ENCODE results near the gene GFOD2.
A peak's percentile ranks its signal among the peaks of the same experiment; 100 is the strongest.

GFOD2 gene

GRCh38 chr16:67672739-67673662, 46.1 kb downstream of the GFOD2 start:
- Histone ChIP-seq H3K27ac (ENCODE audit: low read length) (peak overlapping the region; percentile 49), H3K27me3 (ENCODE audit: control insufficient read depth in 1 of 2, insufficient read depth in 2 of 2, low read length in 2 of 2) (no peaks in the 10 kb centered on the region), H3K4me1 (ENCODE audit: control insufficient read depth, insufficient read depth, low read length) (peaks cover 26% of the 10 kb centered on the region), H3K9ac (ENCODE audit: low read length in 2 of 2) (peak overlapping the region in 1 of 2 donors; percentile 36), H3K9me3 (ENCODE audit: control insufficient read depth in 2 of 2, low read length in 2 of 2) (no peaks in the 10 kb centered on the region), H3K4me3 (ENCODE audit: low read length in 2 of 2) (no peak overlapping the region), H3K36me3 (ENCODE audit: control insufficient read depth in 2 of 2, insufficient read depth in 2 of 2, low read length in 2 of 2) (peaks cover 0 to 3% of the 10 kb centered on the region in 2 donors)

GRCh38 chr16:67672306-67672705, 46.8 kb downstream of the GFOD2 start:
- H3K27ac ChIP-seq (ENCODE audit: low read length): no peak overlapping the region
- no peak overlapping the region for H3K9ac ChIP-seq (ENCODE audit: low read length in 2 of 2)
- peaks cover 33% of the 10 kb centered on the region for H3K4me1 ChIP-seq (ENCODE audit: control insufficient read depth, insufficient read depth, low read length)
- H3K9me3 ChIP-seq (ENCODE audit: control insufficient read depth in 2 of 2, low read length in 2 of 2): no peaks in the 10 kb centered on the region
- no peaks in the 10 kb centered on the region for H3K27me3 ChIP-seq (ENCODE audit: control insufficient read depth in 1 of 2, insufficient read depth in 2 of 2, low read length in 2 of 2)
- H3K36me3 ChIP-seq (ENCODE audit: control insufficient read depth in 2 of 2, insufficient read depth in 2 of 2, low read length in 2 of 2): peaks cover 0 to 3% of the 10 kb centered on the region in 2 donors
- no peak overlapping the region for H3K4me3 ChIP-seq (ENCODE audit: low read length in 2 of 2)

GRCh38 chr16:67669499-67670101, 49.5 kb downstream of the GFOD2 start:
- H3K9ac ChIP-seq (ENCODE audit: low read length in 2 of 2): no peak overlapping the region
- peaks cover 0 to under 1% of the 10 kb centered on the region in 2 donors for H3K36me3 ChIP-seq (ENCODE audit: control insufficient read depth in 2 of 2, insufficient read depth in 2 of 2, low read length in 2 of 2)
- no peak overlapping the region for H3K4me3 ChIP-seq (ENCODE audit: low read length in 2 of 2)
- H3K9me3 ChIP-seq (ENCODE audit: control insufficient read depth in 2 of 2, low read length in 2 of 2): no peaks in the 10 kb centered on the region
- H3K27me3 ChIP-seq (ENCODE audit: control insufficient read depth in 1 of 2, insufficient read depth in 2 of 2, low read length in 2 of 2): no peaks in the 10 kb centered on the region
- no peak overlapping the region for H3K27ac ChIP-seq (ENCODE audit: low read length)
- H3K4me1 ChIP-seq (ENCODE audit: control insufficient read depth, insufficient read depth, low read length): peaks cover 41% of the 10 kb centered on the region

- Histone ChIP-seq H3K27me3 (ENCODE audit: control insufficient read depth in 1 of 2, insufficient read depth in 2 of 2, low read length in 2 of 2) (no peaks in the 10 kb centered on the region), H3K9me3 (ENCODE audit: control insufficient read depth in 2 of 2, low read length in 2 of 2) (no peaks in the 10 kb centered on the region), H3K36me3 (ENCODE audit: control insufficient read depth in 2 of 2, insufficient read depth in 2 of 2, low read length in 2 of 2) (peaks cover 3 to 8% of the 10 kb centered on the region in 2 donors), H3K4me1 (ENCODE audit: control insufficient read depth, insufficient read depth, low read length) (peaks cover 35% of the 10 kb centered on the region), H3K9ac (ENCODE audit: low read length in 2 of 2) (no peak overlapping the region), H3K4me3 (ENCODE audit: low read length in 2 of 2) (no peak overlapping the region), H3K27ac (ENCODE audit: low read length) (peak overlapping the region; percentile 92)
Measured at GRCh38 chr16:67668495-67669157, 50.5 kb downstream of the GFOD2 start.

GRCh38 chr16:67667817-67668494, 51.2 kb downstream of the GFOD2 start:
- Histone ChIP-seq H3K4me1 (ENCODE audit: control insufficient read depth, insufficient read depth, low read length) (peaks cover 28% of the 10 kb centered on the region), H3K27ac (ENCODE audit: low read length) (peak overlapping the region; percentile 92), H3K36me3 (ENCODE audit: control insufficient read depth in 2 of 2, insufficient read depth in 2 of 2, low read length in 2 of 2) (peaks cover 3 to 12% of the 10 kb centered on the region in 2 donors), H3K9me3 (ENCODE audit: control insufficient read depth in 2 of 2, low read length in 2 of 2) (no peaks in the 10 kb centered on the region), H3K9ac (ENCODE audit: low read length in 2 of 2) (peak overlapping the region in 1 of 2 donors; percentile 51), H3K27me3 (ENCODE audit: control insufficient read depth in 1 of 2, insufficient read depth in 2 of 2, low read length in 2 of 2) (no peaks in the 10 kb centered on the region), H3K4me3 (ENCODE audit: low read length in 2 of 2) (peak overlapping the region; percentile 50 to 81)

GRCh38 chr16:67667453-67667816, 51.7 kb downstream of the GFOD2 start:
- H3K9ac ChIP-seq (ENCODE audit: low read length in 2 of 2): peak overlapping the region; percentile 59 to 74
- H3K36me3 ChIP-seq (ENCODE audit: control insufficient read depth in 2 of 2, insufficient read depth in 2 of 2, low read length in 2 of 2): peaks cover 7 to 13% of the 10 kb centered on the region in 2 donors
- H3K4me3 ChIP-seq (ENCODE audit: low read length in 2 of 2): peak overlapping the region; percentile 50 to 81
- peak overlapping the region; percentile 92 for H3K27ac ChIP-seq (ENCODE audit: low read length)
- H3K9me3 ChIP-seq (ENCODE audit: control insufficient read depth in 2 of 2, low read length in 2 of 2): no peaks in the 10 kb centered on the region
- H3K4me1 ChIP-seq (ENCODE audit: control insufficient read depth, insufficient read depth, low read length): peaks cover 25% of the 10 kb centered on the region
- H3K27me3 ChIP-seq (ENCODE audit: control insufficient read depth in 1 of 2, insufficient read depth in 2 of 2, low read length in 2 of 2): no peaks in the 10 kb centered on the region

GRCh38 chr16:67666559-67667452, 52.3 kb downstream of the GFOD2 start, which contains the start of the genes C16orf86 and ENKD1:
C16orf86 (plus strand) TSS chr16:67666814; CDS start chr16:67666971, 157 bp downstream.
ENKD1 (minus strand) TSS chr16:67666750; CDS start chr16:67666442, 308 bp downstream.
- Histone ChIP-seq H3K9me3 (ENCODE audit: control insufficient read depth in 2 of 2, low read length in 2 of 2) (no peaks in the 10 kb centered on the region), H3K9ac (ENCODE audit: low read length in 2 of 2) (peak within 1 kb of the TSS; percentile 59 to 74), H3K27ac (ENCODE audit: low read length) (peak within 1 kb of the TSS; percentile 92), H3K36me3 (ENCODE audit: control insufficient read depth in 2 of 2, insufficient read depth in 2 of 2, low read length in 2 of 2) (peaks cover 8 to 13% of the 10 kb centered on the region in 2 donors), H3K4me3 (ENCODE audit: low read length in 2 of 2) (peak within 1 kb of the TSS; percentile 50 to 81), H3K27me3 (ENCODE audit: control insufficient read depth in 1 of 2, insufficient read depth in 2 of 2, low read length in 2 of 2) (no peaks in the 10 kb centered on the region), H3K4me1 (ENCODE audit: control insufficient read depth, insufficient read depth, low read length) (peaks cover 27% of the 10 kb centered on the region)

GRCh38 chr16:67666032-67666551, 53.0 kb downstream of the GFOD2 start:
- Histone ChIP-seq H3K9me3 (ENCODE audit: control insufficient read depth in 2 of 2, low read length in 2 of 2) (no peaks in the 10 kb centered on the region), H3K27me3 (ENCODE audit: control insufficient read depth in 1 of 2, insufficient read depth in 2 of 2, low read length in 2 of 2) (no peaks in the 10 kb centered on the region), H3K9ac (ENCODE audit: low read length in 2 of 2) (peak overlapping the region; percentile 51 to 59), H3K27ac (ENCODE audit: low read length) (peak overlapping the region; percentile 92), H3K4me3 (ENCODE audit: low read length in 2 of 2) (peak overlapping the region; percentile 50 to 81), H3K36me3 (ENCODE audit: control insufficient read depth in 2 of 2, insufficient read depth in 2 of 2, low read length in 2 of 2) (peaks cover 8 to 13% of the 10 kb centered on the region in 2 donors), H3K4me1 (ENCODE audit: control insufficient read depth, insufficient read depth, low read length) (peaks cover 34% of the 10 kb centered on the region)

- H3K4me1 ChIP-seq (ENCODE audit: control insufficient read depth, insufficient read depth, low read length): peaks cover 37% of the 10 kb centered on the region
- H3K9me3 ChIP-seq (ENCODE audit: control insufficient read depth in 2 of 2, low read length in 2 of 2): no peaks in the 10 kb centered on the region
- H3K27ac ChIP-seq (ENCODE audit: low read length): no peak overlapping the region
- peak overlapping the region; percentile 51 to 59 for H3K9ac ChIP-seq (ENCODE audit: low read length in 2 of 2)
- peak overlapping the region; percentile 50 to 81 for H3K4me3 ChIP-seq (ENCODE audit: low read length in 2 of 2)
- peaks cover 8 to 13% of the 10 kb centered on the region in 2 donors for H3K36me3 ChIP-seq (ENCODE audit: control insufficient read depth in 2 of 2, insufficient read depth in 2 of 2, low read length in 2 of 2)
- no peaks in the 10 kb centered on the region for H3K27me3 ChIP-seq (ENCODE audit: control insufficient read depth in 1 of 2, insufficient read depth in 2 of 2, low read length in 2 of 2)
Measured at GRCh38 chr16:67665598-67665997, 53.5 kb downstream of the GFOD2 start.
